Naive thymus-derived CD8-positive, alpha-beta T cell (primary cell): ENCODE measurements around the gene CTNND1. TPM values are rescaled to one million over a fixed set of nuclear protein-coding genes. Genes with fewer than 3 reads are reported as not detected.

Experiments
- ATAC-seq, 2 donors: fragments of 150-1000 bp; cut with Tn5 transposase in 1 of 2; sonication (Bioruptor Pico), chemical (Tn5 transposase) in 1 of 2; 1 replicate in 1 of 2; 2 replicates in 1 of 2; pipeline ENCODE4 v1.10.0; 2021; ENCODE audit warnings: mild to moderate bottlenecking in 2 of 2, moderate library complexity in 2 of 2
- POLR2A ChIA-PET: fragments of 350-600 bp; sonication (Branson Sonifier 250); formaldehyde crosslinking; loops from one replicate; lab custom pipeline; 2021; ENCODE audit warnings: antibody characterized with exemption; lab: Charles Lee
- DNase-seq, 10 donors: peaks; one replicate each; pipeline versions ENCODE4 v3.0.0 to v3.0.0-alpha.2; 2020 to 2022
- H3K27ac Mint-ChIP-seq, 10 donors: one replicate each; pipeline ENCODE4 v1.8.0; 2020 to 2022; ENCODE audit warnings: mild to moderate bottlenecking in 10 of 10, mixed read lengths in 10 of 10, moderate library complexity in 4 of 10, inconsistent platforms in 1 of 10
- H3K27me3 Mint-ChIP-seq, 5 donors: one replicate each; pipeline ENCODE4 v1.8.0; 2021 to 2022; ENCODE audit warnings: mixed read lengths in 5 of 5
- H3K36me3 Mint-ChIP-seq, 3 donors: one replicate each; pipeline ENCODE4 v1.8.0; 2020 to 2022; ENCODE audit warnings: mixed read lengths in 3 of 3, mild to moderate bottlenecking in 2 of 3, inconsistent platforms in 1 of 3
- H3K4me1 Mint-ChIP-seq, 4 donors: one replicate each; pipeline ENCODE4 v1.8.0; 2021 to 2022; ENCODE audit warnings: mixed read lengths in 4 of 4
- H3K4me3 Mint-ChIP-seq, 10 donors: one replicate each; pipeline ENCODE4 v1.8.0; 2020 to 2022; ENCODE audit warnings: mild to moderate bottlenecking in 10 of 10, mixed read lengths in 10 of 10, moderate library complexity in 6 of 10, inconsistent platforms in 1 of 10
- H3K9me3 Mint-ChIP-seq, 9 donors: one replicate each; pipeline ENCODE4 v1.8.0; 2020 to 2022; ENCODE audit warnings: mixed read lengths in 9 of 9, mild to moderate bottlenecking in 3 of 9, inconsistent platforms in 1 of 9, moderate library complexity in 1 of 9
- polyA plus RNA-seq, 3 donors: library from polyadenylated mRNA; unstranded; fragments of 300-500 nt; fragmentation: Illumina TruSeq; gene quantifications; one replicate each; pipeline ENCODE4 v1.2.3, GENCODE V29; 2021
- total RNA-seq, 8 experiments: library from RNA in 2 of 8; stranded (reverse) in 2 of 8; gene quantifications; one replicate each; pipeline ENCODE4 v1.2.3 and lab custom pipeline; 2021 to 2026

Gene CTNND1
- total and polyA plus RNA-seq, 5 experiments from 2014 or later: 1.3 to 19.1 (median 1.5) TPM

DNA sequence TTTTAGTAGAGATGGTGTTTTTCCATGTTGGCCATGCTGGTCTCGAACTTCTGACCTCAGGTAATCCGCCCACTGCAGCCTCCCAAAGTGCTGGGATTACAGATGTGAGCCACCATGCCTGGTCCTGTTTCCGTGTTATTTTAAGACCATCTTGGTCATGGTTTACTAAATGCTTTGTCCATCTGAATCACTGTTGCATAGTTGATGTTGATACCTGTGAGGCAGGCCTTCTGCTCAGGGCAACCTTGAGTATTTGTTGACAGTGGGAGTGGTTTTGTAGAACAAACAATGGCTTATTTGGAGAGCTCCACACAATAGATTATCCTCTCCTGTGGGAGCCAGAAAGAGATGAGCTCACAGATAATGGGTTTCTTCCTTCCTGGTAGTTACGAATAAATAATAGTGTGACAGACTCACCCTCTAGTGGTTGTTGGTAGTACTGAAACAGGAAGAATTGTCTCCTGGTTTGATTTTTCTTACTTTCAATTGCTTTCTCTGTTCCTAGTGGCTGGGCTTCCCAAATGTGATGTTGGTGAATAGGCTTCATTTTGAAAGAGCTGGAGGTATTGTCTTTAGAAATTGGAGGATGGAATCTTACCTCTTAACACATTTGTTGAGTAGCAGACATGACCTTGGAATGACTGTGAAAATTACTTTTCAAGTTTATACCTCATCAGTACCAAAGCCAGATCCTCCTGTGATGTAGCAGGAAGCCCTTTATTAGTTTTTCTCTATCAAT, 39.0 kb downstream of the CTNND1 start:
- Mint-ChIP-seq H3K4me3 (peak overlapping the region in 8 of 10 donors; percentile 0 to 56 (median 24)), H3K27me3 (no peaks in the 10 kb centered on the region), H3K9me3 (no peaks in the 10 kb centered on the region), H3K36me3 (peaks cover 3 to 42% (median 6%) of the 10 kb centered on the region in 3 donors), H3K27ac (peak overlapping the region; percentile 64 to 93 (median 80)), H3K4me1 (peaks cover 8 to 32% (median 29%) of the 10 kb centered on the region in 4 donors)
- POLR2A ChIA-PET: interaction anchor here (0.5 to 3.2 kb wide), 8 partner anchors 48 to 232 kb away, joined by 3 to 28 read pairs (median 4); partner anchors contain the start of genes BTBD18, MED19, SELENOH and TMX2
- DNase-seq (peak in 5 of 10 donors; percentile 16 to 72 (median 67)), ATAC-seq (peak; percentile 84 to 92)

DNA sequence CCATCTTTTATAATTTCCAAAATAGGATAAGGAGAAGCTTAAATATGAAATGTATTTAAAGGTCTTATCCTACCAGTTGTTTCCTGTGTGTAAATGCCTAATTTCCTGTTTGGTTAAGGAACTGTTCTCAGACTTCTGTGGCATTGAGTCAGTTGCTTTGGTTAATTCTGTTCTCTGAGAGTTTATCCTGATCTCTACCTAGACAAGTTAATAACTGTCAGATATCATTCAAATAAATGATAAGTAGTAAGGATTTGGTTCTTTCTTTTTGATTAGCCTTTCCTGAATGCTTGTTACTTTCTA, 39.5 kb downstream of the CTNND1 start:
- peaks cover 3 to 42% (median 10%) of the 10 kb centered on the region in 3 donors for H3K36me3 Mint-ChIP-seq
- no peak for DNase-seq
- no peaks in the 10 kb centered on the region for H3K9me3 Mint-ChIP-seq
- H3K4me1 Mint-ChIP-seq: peaks cover 8 to 31% (median 28%) of the 10 kb centered on the region in 4 donors
- peak overlapping the region in 1 of 10 donors; percentile 40 for H3K4me3 Mint-ChIP-seq
- peak; percentile 18 to 45 for ATAC-seq
- no peaks in the 10 kb centered on the region for H3K27me3 Mint-ChIP-seq
- POLR2A ChIA-PET: interaction anchor here (1.2 to 3.2 kb wide), 7 partner anchors 49 to 233 kb away, joined by 3 to 28 read pairs (median 5); partner anchors contain the start of genes BTBD18, MED19, SELENOH and TMX2
- peak overlapping the region in 8 of 10 donors; percentile 64 to 93 (median 75) for H3K27ac Mint-ChIP-seq

DNA sequence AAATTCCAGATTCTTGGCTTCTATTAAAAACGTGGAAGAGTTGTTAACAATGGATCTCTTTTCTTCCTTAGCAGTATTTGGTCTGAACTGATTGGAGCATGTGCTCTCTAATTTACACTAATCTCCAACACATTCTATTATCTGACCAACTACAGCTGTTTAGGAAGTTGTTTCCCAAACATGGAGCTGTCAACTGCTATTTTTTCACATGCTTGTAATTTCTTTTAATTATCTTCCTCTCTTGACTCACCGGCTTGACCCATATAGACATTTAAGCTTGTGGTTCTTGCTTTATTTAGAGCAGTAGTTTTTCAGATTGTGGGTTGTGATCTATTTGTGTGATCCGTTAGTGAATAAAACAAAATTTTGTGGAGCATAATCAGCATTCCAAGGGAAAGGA, 40.8 kb downstream of the CTNND1 start:
- ATAC-seq: no peak
- Mint-ChIP-seq H3K27me3 (no peaks in the 10 kb centered on the region), H3K27ac (peak overlapping the region in 4 of 10 donors; percentile 30 to 67 (median 36)), H3K4me1 (peaks cover 11 to 31% (median 28%) of the 10 kb centered on the region in 4 donors), H3K36me3 (peaks cover 3 to 48% (median 13%) of the 10 kb centered on the region in 3 donors), H3K4me3 (no peak overlapping the region), H3K9me3 (no peaks in the 10 kb centered on the region)
- POLR2A ChIA-PET: interaction anchor here (1.1 kb wide), 1 partner anchor 90 kb away, joined by 3 read pairs; the partner anchor contains the start of genes MED19 and TMX2
- DNase-seq: no peak

DNA sequence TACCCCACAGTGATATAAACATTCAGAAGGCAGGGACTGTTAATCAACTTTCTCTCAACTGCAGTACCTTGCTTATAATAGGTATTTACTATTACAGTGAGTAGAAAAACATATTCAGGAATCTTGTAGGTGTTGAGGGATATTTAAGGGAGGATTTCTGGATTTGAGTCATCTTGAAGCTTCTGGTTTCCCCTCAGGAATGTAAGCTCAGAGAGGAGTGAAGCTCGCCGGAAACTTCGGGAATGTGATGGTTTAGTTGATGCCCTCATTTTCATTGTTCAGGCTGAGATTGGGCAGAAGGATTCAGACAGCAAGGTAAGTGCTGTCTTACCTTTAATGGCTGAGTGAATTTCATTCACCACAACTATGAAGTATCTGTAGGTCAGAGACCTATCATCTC, 42.9 kb downstream of the CTNND1 start:
- POLR2A ChIA-PET: no interaction called here
- H3K27me3 Mint-ChIP-seq: no peaks in the 10 kb centered on the region
- DNase-seq (no peak), ATAC-seq (no peak)
- H3K27ac Mint-ChIP-seq: no peak overlapping the region
- H3K9me3 Mint-ChIP-seq: no peaks in the 10 kb centered on the region
- no peak overlapping the region for H3K4me3 Mint-ChIP-seq
- peaks cover 7 to 19% (median 16%) of the 10 kb centered on the region in 4 donors for H3K4me1 Mint-ChIP-seq
- H3K36me3 Mint-ChIP-seq: peaks cover 3 to 63% (median 24%) of the 10 kb centered on the region in 3 donors

DNA sequence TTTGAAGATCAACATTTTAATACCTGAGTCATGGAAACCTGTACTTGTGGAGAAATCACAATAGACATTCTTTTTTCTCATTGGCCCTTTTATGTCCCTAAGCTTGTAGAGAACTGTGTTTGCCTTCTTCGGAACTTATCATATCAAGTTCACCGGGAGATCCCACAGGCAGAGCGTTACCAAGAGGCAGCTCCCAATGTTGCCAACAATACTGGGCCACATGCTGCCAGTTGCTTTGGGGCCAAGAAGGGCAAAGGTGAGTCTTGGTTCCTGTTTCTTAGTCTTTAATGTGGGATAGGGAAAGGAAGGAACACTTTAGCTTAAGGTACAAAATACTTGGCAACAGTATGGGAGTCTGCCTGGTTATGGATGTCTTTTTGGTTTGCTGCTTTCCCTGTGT, 44.2 kb downstream of the CTNND1 start:
- H3K9me3 Mint-ChIP-seq: no peaks in the 10 kb centered on the region
- DNase-seq (no peak), ATAC-seq (no peak)
- H3K27me3 Mint-ChIP-seq: no peaks in the 10 kb centered on the region
- peaks cover 4 to 12% (median 8%) of the 10 kb centered on the region in 4 donors for H3K4me1 Mint-ChIP-seq
- no peak overlapping the region for H3K4me3 Mint-ChIP-seq
- peaks cover 3 to 74% (median 26%) of the 10 kb centered on the region in 3 donors for H3K36me3 Mint-ChIP-seq
- H3K27ac Mint-ChIP-seq: no peak overlapping the region
- POLR2A ChIA-PET: interaction anchor here (0.8 to 0.9 kb wide), 2 partner anchors 45 to 138 kb away, joined by 4 to 5 read pairs; no protein-coding TSS in a partner anchor

DNA sequence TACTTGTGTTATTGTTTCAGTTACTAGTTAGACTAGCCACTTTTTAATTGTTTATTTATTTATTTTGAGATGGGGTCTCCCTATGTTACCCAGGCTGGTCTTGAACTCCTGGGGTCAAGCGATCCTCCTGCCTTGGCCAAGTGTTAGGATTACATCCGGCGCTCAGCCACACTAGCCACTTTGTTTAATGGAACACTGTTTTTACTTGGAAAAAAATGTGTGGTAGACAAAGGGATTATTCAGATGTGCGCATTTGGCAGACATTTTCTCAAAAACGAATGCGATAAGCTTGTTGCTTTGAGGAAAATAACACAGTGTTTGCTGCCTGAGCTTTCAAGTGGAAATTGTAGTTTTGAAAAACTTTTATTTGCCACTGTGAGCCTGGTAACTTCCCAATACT, 51.0 kb downstream of the CTNND1 start:
- H3K4me3 Mint-ChIP-seq: no peak overlapping the region
- H3K9me3 Mint-ChIP-seq: no peaks in the 10 kb centered on the region
- H3K27me3 Mint-ChIP-seq: no peaks in the 10 kb centered on the region
- ATAC-seq (no peak), DNase-seq (no peak)
- POLR2A ChIA-PET: interaction anchor here (0.6 kb wide), 1 partner anchor 44 kb away, joined by 3 read pairs; no protein-coding TSS in a partner anchor
- H3K4me1 Mint-ChIP-seq: no peaks in the 10 kb centered on the region
- no peak overlapping the region for H3K27ac Mint-ChIP-seq
- H3K36me3 Mint-ChIP-seq: peaks cover 0 to 74% (median 14%) of the 10 kb centered on the region in 3 donors

DNA sequence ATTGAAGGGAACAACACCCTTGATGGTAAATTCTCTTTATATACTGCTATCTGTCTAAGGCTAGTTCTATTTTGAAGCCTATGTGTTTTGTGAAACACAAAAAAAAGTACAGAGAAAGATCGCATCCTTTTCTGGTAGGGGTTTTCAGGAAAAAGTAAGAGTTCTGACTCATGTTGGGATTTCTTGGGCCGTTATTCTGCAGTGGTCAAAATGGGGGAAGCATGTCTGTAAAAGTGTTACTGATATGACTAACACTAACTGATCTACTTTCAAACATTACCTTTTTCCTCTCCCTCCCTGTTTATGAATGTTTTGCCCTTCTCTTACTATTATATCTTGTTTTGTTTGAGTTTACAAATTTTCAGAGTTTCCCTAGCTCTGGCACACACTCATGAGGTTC, 53.9 kb downstream of the CTNND1 start:
- H3K27ac Mint-ChIP-seq: peak overlapping the region in 1 of 10 donors; percentile 33
- ATAC-seq (no peak), DNase-seq (no peak)

DNA sequence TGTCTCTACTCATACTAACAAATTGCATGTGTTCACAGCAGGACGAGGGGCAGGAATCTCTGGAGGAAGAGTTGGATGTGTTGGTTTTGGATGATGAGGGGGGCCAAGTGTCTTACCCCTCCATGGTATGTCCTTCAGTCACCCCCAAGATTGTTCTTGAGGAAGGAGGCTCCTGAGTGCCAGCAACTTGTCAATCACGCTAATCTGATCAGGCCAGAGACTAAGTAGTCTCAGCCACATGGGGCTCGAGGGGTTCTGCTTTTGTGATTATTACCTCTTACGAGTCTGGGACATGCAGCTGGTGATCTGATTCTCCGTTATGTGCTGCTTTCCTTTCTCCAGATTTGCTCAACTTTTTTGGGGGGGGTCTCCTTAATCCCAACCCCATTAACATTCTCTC, 54.3 kb downstream of the CTNND1 start:
- H3K9me3 Mint-ChIP-seq: no peaks in the 10 kb centered on the region
- H3K4me3 Mint-ChIP-seq: no peak overlapping the region
- peaks cover 0 to 52% (median 3%) of the 10 kb centered on the region in 3 donors for H3K36me3 Mint-ChIP-seq
- DNase-seq: no peak
- no peaks in the 10 kb centered on the region for H3K4me1 Mint-ChIP-seq
- ATAC-seq: no peak
- peak overlapping the region in 2 of 10 donors; percentile 33 to 60 for H3K27ac Mint-ChIP-seq
- H3K27me3 Mint-ChIP-seq: no peaks in the 10 kb centered on the region
- POLR2A ChIA-PET: no interaction called here

More for the DNA sequence above, 53.9 kb downstream of the CTNND1 start:
- H3K4me1 Mint-ChIP-seq: no peaks in the 10 kb centered on the region
- no peaks in the 10 kb centered on the region for H3K27me3 Mint-ChIP-seq
- no peaks in the 10 kb centered on the region for H3K9me3 Mint-ChIP-seq
- POLR2A ChIA-PET: no interaction called here
- no peak overlapping the region for H3K4me3 Mint-ChIP-seq
- H3K36me3 Mint-ChIP-seq: peaks cover 0 to 55% (median 3%) of the 10 kb centered on the region in 3 donors

DNA sequence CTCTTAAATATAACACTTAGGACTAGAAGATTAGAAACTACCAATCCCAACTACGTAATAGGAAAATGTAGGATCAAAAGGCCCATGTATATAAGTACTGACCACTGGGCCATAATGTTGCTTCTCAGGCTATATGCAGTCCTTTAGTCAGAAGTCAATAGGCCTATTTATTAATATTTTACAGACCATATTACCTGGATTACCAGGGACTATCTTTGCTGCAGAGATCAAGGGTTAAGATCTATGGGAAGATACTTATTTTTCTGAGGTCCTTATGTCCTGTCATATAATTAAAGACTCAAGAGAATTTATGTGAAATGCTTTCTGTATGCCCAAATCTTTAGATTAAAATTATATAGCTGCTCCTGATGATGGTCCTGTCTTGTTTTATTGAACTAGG, 57.2 kb downstream of the CTNND1 start:
- Mint-ChIP-seq H3K27me3 (no peaks in the 10 kb centered on the region), H3K4me1 (no peaks in the 10 kb centered on the region), H3K4me3 (no peak overlapping the region), H3K27ac (peak overlapping the region in 1 of 10 donors; percentile 31), H3K9me3 (no peaks in the 10 kb centered on the region), H3K36me3 (peaks cover 0 to 40% (median 0%) of the 10 kb centered on the region in 3 donors)
- DNase-seq: no peak
- POLR2A ChIA-PET: interaction anchor here (0.6 kb wide), 1 partner anchor 107 kb away, joined by 3 read pairs; the partner anchor contains the start of gene MED19
- no peak for ATAC-seq

DNA sequence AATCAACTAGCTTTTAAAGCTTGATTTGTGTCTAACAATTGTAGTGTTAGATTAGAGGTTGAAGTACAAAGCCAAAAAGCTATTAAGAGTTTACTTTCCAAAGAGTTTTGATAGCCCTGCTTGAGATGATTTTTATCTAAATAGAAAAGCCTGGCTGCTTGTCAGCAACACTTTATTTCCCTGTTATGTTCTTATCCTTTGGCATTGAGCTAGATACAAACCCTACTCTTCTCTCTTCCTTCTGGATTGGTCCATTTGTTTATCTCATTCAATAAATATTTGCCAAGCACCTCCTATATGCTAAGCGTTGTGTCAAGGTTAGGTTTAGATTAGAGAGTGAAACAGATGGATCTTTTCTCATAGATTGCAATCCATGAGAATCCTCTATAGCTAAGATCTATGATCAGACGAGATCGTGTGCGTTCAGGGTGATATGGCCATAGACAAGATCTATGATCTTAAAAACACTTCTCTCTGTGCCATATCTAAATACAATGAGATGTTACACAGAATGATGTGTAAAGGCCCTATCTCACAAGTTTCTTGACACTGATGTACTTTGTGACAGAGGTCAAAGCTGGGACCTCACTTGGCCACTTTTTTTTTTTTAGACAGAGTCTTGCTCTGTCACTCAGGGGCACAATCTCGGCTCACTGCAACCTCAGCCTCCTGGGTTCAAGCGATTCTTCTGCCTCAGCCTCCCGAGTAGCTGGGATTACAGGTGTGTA, 57.8 kb downstream of the CTNND1 start:
- Mint-ChIP-seq H3K4me1 (no peaks in the 10 kb centered on the region), H3K36me3 (peaks cover 0 to 34% (median 0%) of the 10 kb centered on the region in 3 donors), H3K9me3 (no peaks in the 10 kb centered on the region), H3K27me3 (no peaks in the 10 kb centered on the region), H3K27ac (no peak overlapping the region), H3K4me3 (no peak overlapping the region)
- no peak for ATAC-seq
- DNase-seq: no peak
- POLR2A ChIA-PET: no interaction called here

DNA sequence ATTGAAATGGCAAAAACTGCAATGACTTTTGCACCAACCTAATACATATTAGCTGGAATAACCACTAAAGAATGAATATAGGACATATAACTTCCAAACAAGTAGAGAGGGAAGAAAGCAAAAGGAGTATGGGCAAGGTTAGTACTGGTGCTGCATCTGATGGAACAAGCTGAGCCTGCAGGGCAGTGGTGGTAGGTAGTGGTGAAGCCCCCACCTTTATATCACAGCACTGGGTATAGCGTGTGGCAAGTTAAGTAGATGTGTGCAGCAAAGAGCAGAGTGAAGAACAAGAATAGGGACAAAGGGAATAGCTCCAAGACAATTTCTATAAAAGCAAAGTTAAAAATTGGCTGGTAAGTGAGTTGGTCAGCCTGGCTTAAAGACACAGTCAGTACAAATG, 62.3 kb downstream of the CTNND1 start:
- ATAC-seq (no peak), DNase-seq (no peak)
- H3K9me3 Mint-ChIP-seq: no peaks in the 10 kb centered on the region
- H3K27me3 Mint-ChIP-seq: peaks cover 0 to 5% (median 0%) of the 10 kb centered on the region in 5 donors
- H3K4me1 Mint-ChIP-seq: no peaks in the 10 kb centered on the region
- POLR2A ChIA-PET: no interaction called here
- no peak overlapping the region for H3K4me3 Mint-ChIP-seq
- H3K27ac Mint-ChIP-seq: peak overlapping the region in 1 of 10 donors; percentile 72
- H3K36me3 Mint-ChIP-seq: no peaks in the 10 kb centered on the region

DNA sequence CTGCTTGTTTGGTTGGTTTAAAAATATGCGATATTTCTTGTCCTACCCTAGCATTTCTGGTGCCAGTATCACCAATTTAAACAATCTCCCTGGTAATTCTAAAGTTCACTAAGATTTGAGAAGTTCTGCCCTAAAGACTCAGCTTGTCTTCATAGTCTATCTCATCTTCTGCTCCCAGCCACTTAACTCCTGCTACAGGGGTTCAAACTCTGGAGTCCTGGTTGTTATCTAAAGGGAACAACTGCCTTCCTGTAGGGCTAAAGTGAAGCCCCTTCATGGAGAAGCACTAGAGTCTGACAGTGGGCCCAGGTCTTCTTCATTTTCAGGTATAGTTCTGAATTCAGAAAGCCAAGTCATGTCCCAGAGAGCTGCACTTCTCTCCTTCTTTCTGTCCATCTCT, 73.2 kb downstream of the CTNND1 start:
- Mint-ChIP-seq H3K9me3 (peaks cover 0 to 2% (median 0%) of the 10 kb centered on the region in 9 donors), H3K36me3 (no peaks in the 10 kb centered on the region), H3K27me3 (peaks cover 23 to 54% (median 33%) of the 10 kb centered on the region in 5 donors), H3K4me3 (no peak overlapping the region), H3K4me1 (peaks cover 0 to 3% (median 0%) of the 10 kb centered on the region in 4 donors), H3K27ac (no peak overlapping the region)
- ATAC-seq: no peak
- DNase-seq: no peak
- POLR2A ChIA-PET: no interaction called here
